Activated B cell treated with CpG ODN at 0.5 μM for 24 hours (primary cell): ENCODE measurements around the gene DYNC1I1. TPM values are rescaled to one million over a fixed set of nuclear protein-coding genes. Genes with fewer than 3 reads are reported as not detected.

Experiments
- ATAC-seq: fragments of 200-7000 bp; cut with Tn5 transposase; one replicate; pipeline ENCODE4 v1.10.0; 2021; ENCODE audit warnings: low read depth, mild to moderate bottlenecking, moderate library complexity
- CTCF ChIA-PET: fragments of 350-600 bp; sonication (Branson Sonifier 250); formaldehyde crosslinking; loops from one replicate; lab custom pipeline; 2021; ENCODE audit warnings: antibody characterized with exemption; lab: Charles Lee
- POLR2A ChIA-PET: fragments of 350-600 bp; sonication (Branson Sonifier 250); formaldehyde crosslinking; loops from one replicate; lab custom pipeline; 2021; ENCODE audit warnings: antibody characterized with exemption; lab: Charles Lee
- DNase-seq: peaks from one replicate; pipeline ENCODE4 v3.0.0; 2022
- H3K27ac Mint-ChIP-seq: one replicate; pipeline ENCODE4 v1.8.0; 2020; ENCODE audit warnings: mixed read lengths
- H3K27me3 Mint-ChIP-seq: one replicate; pipeline ENCODE4 v1.8.0; 2021; ENCODE audit warnings: mixed read lengths
- H3K36me3 Mint-ChIP-seq: one replicate; pipeline ENCODE4 v1.8.0; 2021; ENCODE audit warnings: low read depth, mixed read lengths
- H3K4me1 Mint-ChIP-seq: one replicate; pipeline ENCODE4 v1.8.0; 2021; ENCODE audit warnings: mixed read lengths
- H3K4me3 Mint-ChIP-seq: one replicate; pipeline ENCODE4 v1.8.0; 2020; ENCODE audit warnings: mild to moderate bottlenecking, mixed read lengths
- H3K9me3 Mint-ChIP-seq: one replicate; pipeline ENCODE4 v1.8.0; 2020; ENCODE audit warnings: mixed read lengths
- intact Hi-C: fragments of 100-400 bp; cut with micrococcal nuclease; formaldehyde crosslinking; loops from one replicate; pipeline ENCODE4 v1.15.1; 2024
- total RNA-seq: library from RNA; stranded (reverse); gene quantifications from 2 replicates; pipeline ENCODE4 v1.2.3, GENCODE V29; 2022
- TF ChIP-seq, protein P1 (sequence below): fragments of 200-600 bp; IDR thresholded peaks from one replicate; pipeline ENCODE4 v1.8.0; 2022; ENCODE audit warnings: antibody characterized with exemption, mild to moderate bottlenecking

The DYNC1I1 gene
- total RNA-seq, 1 donor from 2014 or later, result not detected

DNA sequence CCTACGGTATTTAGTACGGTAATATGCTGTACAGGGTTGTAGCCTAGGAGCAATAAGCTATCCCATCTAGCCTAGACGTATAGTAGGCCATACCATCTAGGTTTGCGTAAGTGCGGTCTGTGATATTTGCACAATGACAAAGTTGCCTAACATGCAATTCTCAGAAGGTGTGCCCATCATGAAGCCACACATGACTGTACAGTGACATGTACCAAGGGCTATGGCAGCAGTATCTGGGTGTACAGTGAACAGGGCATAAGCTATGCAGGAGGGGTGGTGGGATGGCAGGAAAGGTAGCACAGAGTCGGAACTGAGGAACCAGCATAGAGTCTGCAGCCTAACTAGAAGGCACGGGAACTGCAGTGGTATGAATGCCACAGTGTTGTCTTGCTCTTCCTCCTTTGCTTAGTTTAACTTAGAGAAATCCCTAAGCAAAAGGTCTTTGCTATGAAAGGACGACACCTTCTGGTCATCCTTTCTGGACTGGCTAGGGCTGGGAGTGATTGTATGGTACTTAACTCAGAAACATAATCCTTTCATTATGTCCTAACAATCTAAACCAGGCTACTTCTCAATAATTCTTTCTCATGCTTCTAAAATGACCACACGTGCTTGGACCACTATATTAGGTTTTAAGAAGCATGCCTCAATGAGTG lies 93.5 kb downstream of the DYNC1I1 start:
- no peak for DNase-seq
- ChIA-PET CTCF (no interaction called here), POLR2A (no interaction called here)
- TF ChIP-seq, protein P1, sequence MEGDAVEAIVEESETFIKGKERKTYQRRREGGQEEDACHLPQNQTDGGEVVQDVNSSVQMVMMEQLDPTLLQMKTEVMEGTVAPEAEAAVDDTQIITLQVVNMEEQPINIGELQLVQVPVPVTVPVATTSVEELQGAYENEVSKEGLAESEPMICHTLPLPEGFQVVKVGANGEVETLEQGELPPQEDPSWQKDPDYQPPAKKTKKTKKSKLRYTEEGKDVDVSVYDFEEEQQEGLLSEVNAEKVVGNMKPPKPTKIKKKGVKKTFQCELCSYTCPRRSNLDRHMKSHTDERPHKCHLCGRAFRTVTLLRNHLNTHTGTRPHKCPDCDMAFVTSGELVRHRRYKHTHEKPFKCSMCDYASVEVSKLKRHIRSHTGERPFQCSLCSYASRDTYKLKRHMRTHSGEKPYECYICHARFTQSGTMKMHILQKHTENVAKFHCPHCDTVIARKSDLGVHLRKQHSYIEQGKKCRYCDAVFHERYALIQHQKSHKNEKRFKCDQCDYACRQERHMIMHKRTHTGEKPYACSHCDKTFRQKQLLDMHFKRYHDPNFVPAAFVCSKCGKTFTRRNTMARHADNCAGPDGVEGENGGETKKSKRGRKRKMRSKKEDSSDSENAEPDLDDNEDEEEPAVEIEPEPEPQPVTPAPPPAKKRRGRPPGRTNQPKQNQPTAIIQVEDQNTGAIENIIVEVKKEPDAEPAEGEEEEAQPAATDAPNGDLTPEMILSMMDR, result no peak
- Mint-ChIP-seq H3K9me3 (no peaks in the 10 kb centered on the region), H3K27ac (no peak overlapping the region), H3K4me3 (no peak overlapping the region), H3K4me1 (no peaks in the 10 kb centered on the region), H3K36me3 (no peaks in the 10 kb centered on the region), H3K27me3 (peaks cover 9% of the 10 kb centered on the region)
- ATAC-seq, result no peak
- intact Hi-C loops, result no loop called here

DNA sequence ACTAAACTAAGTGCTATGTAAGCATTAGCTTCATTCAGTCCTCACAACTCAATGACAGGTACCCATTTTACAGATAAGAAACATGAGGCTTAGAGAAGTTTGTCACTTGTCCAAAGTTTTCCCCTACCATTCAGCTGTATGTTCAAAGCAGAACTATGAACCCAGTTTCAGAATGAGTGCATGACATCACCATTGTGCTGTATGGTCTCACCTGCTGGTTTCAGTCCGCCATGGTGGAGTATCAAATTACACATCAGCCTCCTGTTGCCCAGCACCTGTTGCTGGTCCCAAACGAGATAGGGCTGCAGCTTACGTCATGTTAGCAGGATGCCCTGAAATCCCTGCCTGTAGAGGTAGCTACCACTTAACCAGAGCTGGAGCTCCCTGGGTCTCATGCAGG lies 95.0 kb downstream of the DYNC1I1 start:
- Mint-ChIP-seq H3K4me3 (no peak overlapping the region), H3K27me3 (peaks cover 8% of the 10 kb centered on the region), H3K9me3 (no peaks in the 10 kb centered on the region), H3K27ac (no peak overlapping the region), H3K4me1 (no peaks in the 10 kb centered on the region), H3K36me3 (no peaks in the 10 kb centered on the region)
- ATAC-seq (no peak), DNase-seq (no peak)
- TF ChIP-seq, protein P1, result no peak
- ChIA-PET POLR2A (no interaction called here), CTCF (no interaction called here)
- intact Hi-C loops, result no loop called here

GRCh38 chr7:95871075-95871848 lies 98.9 kb downstream of the DYNC1I1 start:
- no peak overlapping the region for H3K4me3 Mint-ChIP-seq
- H3K9me3 Mint-ChIP-seq, result no peaks in the 10 kb centered on the region
- no peak overlapping the region for H3K27ac Mint-ChIP-seq
- TF ChIP-seq, protein P1, result no peak
- CTCF ChIA-PET, result interaction anchor here (0.8 to 2.0 kb wide), 10 partner anchors 8 to 362 kb away, joined by 3 to 8 read pairs (median 4); no protein-coding TSS in a partner anchor
- ATAC-seq (no peak), DNase-seq (no peak)
- H3K4me1 Mint-ChIP-seq, result no peaks in the 10 kb centered on the region
- intact Hi-C loops, result loop anchor here (1.0 kb wide), 3 partner anchors 148 to 360 kb away; no protein-coding TSS in a partner anchor
- POLR2A ChIA-PET, result no interaction called here
- peaks cover 7% of the 10 kb centered on the region for H3K27me3 Mint-ChIP-seq
- no peaks in the 10 kb centered on the region for H3K36me3 Mint-ChIP-seq

DNA sequence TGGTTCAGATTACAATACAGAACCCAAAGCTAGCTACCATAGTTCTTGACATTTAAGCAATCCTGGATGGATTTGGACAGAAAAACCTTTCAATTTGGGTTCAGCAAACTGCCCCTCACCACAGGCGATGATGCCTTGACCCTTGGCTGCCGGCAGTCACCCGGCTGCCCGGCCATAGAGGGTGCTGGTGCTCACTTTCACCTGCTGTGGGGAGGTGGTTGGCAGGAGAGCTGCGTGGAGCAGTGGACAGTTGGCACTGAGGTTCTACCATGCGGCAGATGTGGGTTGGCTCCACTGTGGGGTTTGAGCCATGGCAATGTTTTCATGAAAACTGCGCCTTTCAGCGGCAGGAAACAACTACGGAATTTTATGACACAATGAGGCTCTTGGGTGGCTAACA lies 99.5 kb downstream of the DYNC1I1 start:
- H3K36me3 Mint-ChIP-seq, result no peaks in the 10 kb centered on the region
- H3K4me3 Mint-ChIP-seq, result no peak overlapping the region
- DNase-seq (no peak), ATAC-seq (no peak)
- H3K9me3 Mint-ChIP-seq, result no peaks in the 10 kb centered on the region
- peaks cover 11% of the 10 kb centered on the region for H3K27me3 Mint-ChIP-seq
- no peak overlapping the region for H3K27ac Mint-ChIP-seq
- TF ChIP-seq, protein P1, result no peak
- POLR2A ChIA-PET, result no interaction called here
- H3K4me1 Mint-ChIP-seq, result no peaks in the 10 kb centered on the region
- CTCF ChIA-PET, result interaction anchor here (1.0 to 2.0 kb wide), 9 partner anchors 8 to 362 kb away, joined by 3 to 8 read pairs (median 4); no protein-coding TSS in a partner anchor
- intact Hi-C loops, result loop anchor here (1.0 kb wide), 3 partner anchors 149 to 361 kb away; no protein-coding TSS in a partner anchor

- Mint-ChIP-seq H3K27ac (no peak overlapping the region), H3K27me3 (peaks cover 11% of the 10 kb centered on the region), H3K9me3 (peaks cover 6% of the 10 kb centered on the region), H3K4me1 (no peaks in the 10 kb centered on the region), H3K4me3 (no peak overlapping the region), H3K36me3 (no peaks in the 10 kb centered on the region)
- ChIA-PET POLR2A (no interaction called here), CTCF (no interaction called here)
- intact Hi-C loops, result no loop called here
- DNase-seq, result no peak
- no peak for ATAC-seq
- TF ChIP-seq, protein P1, result no peak
Observed at GRCh38 chr7:95874129-95874528, 101.8 kb downstream of the DYNC1I1 start.
